ENCODE measurements around the gene ABCG1. TPM values are rescaled to one million over a fixed set of nuclear protein-coding genes. Genes with fewer than 3 reads are reported as not detected.

Gene ABCG1
- polyA plus RNA-seq, 1 donor from 2014 or later, result 14.2 TPM

GRCh38 chr21:42234464-42235241 is 15.7 kb downstream of the ABCG1 start:
- Histone ChIP-seq H3K9ac (ENCODE audit: low read length) (peak overlapping the region; percentile 81), H3F3A (ENCODE audit: insufficient read depth, low read length, poor library complexity, severe bottlenecking) (no peaks in the 10 kb centered on the region), H3K4me2 (ENCODE audit: low read length) (peak overlapping the region; percentile 53), H3K4me3 (ENCODE audit: low read length) (peak overlapping the region; percentile 67), H3K27ac (ENCODE audit: low read length) (peak overlapping the region; percentile 82), H4K20me1 (ENCODE audit: insufficient read depth) (no peaks in the 10 kb centered on the region), H3K9me2 (ENCODE audit: insufficient read depth, low read length) (no peaks in the 10 kb centered on the region), H2AFZ (ENCODE audit: low read depth, low read length) (peak overlapping the region; percentile 27), H3K79me2 (replicated peaks; ENCODE audit: insufficient read depth, low read length) (peaks cover 16% of the 10 kb centered on the region), H3K27me3 (ENCODE audit: insufficient read depth, low read depth, low read length) (no peaks in the 10 kb centered on the region), H3K9me3 (ENCODE audit: low read length) (no peaks in the 10 kb centered on the region), H3K36me3 (ENCODE audit: insufficient read depth, low read length) (no peaks in the 10 kb centered on the region)
- TF ChIP-seq POLR2AphosphoS5 (IDR thresholded peaks at IDR 0.05) (peak; percentile 51), EP300 (conservative IDR thresholded peaks at IDR 0.05; ENCODE audit: poor library complexity, severe bottlenecking) (peak; percentile 86), MXI1 (conservative IDR thresholded peaks at IDR 0.05; ENCODE audit: poor library complexity, severe bottlenecking) (peak; percentile 51), SMC3 (conservative IDR thresholded peaks at IDR 0.05; ENCODE audit: poor library complexity) (peak; percentile 58), EZH2 (IDR thresholded peaks at IDR 0.05; ENCODE audit: borderline replicate concordance, insufficient read depth, low read length, poor library complexity, severe bottlenecking) (no peak), RAD21 (conservative IDR thresholded peaks at IDR 0.05) (peak; percentile 54), TAF1 (IDR thresholded peaks at IDR 0.05; ENCODE audit: low read depth) (no peak)
- TF ChIP-seq, protein P1, sequence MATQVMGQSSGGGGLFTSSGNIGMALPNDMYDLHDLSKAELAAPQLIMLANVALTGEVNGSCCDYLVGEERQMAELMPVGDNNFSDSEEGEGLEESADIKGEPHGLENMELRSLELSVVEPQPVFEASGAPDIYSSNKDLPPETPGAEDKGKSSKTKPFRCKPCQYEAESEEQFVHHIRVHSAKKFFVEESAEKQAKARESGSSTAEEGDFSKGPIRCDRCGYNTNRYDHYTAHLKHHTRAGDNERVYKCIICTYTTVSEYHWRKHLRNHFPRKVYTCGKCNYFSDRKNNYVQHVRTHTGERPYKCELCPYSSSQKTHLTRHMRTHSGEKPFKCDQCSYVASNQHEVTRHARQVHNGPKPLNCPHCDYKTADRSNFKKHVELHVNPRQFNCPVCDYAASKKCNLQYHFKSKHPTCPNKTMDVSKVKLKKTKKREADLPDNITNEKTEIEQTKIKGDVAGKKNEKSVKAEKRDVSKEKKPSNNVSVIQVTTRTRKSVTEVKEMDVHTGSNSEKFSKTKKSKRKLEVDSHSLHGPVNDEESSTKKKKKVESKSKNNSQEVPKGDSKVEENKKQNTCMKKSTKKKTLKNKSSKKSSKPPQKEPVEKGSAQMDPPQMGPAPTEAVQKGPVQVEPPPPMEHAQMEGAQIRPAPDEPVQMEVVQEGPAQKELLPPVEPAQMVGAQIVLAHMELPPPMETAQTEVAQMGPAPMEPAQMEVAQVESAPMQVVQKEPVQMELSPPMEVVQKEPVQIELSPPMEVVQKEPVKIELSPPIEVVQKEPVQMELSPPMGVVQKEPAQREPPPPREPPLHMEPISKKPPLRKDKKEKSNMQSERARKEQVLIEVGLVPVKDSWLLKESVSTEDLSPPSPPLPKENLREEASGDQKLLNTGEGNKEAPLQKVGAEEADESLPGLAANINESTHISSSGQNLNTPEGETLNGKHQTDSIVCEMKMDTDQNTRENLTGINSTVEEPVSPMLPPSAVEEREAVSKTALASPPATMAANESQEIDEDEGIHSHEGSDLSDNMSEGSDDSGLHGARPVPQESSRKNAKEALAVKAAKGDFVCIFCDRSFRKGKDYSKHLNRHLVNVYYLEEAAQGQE (IDR thresholded peaks at IDR 0.05; ENCODE audit: borderline replicate concordance), result peak; percentile 33
- TF ChIP-seq, protein P2, sequence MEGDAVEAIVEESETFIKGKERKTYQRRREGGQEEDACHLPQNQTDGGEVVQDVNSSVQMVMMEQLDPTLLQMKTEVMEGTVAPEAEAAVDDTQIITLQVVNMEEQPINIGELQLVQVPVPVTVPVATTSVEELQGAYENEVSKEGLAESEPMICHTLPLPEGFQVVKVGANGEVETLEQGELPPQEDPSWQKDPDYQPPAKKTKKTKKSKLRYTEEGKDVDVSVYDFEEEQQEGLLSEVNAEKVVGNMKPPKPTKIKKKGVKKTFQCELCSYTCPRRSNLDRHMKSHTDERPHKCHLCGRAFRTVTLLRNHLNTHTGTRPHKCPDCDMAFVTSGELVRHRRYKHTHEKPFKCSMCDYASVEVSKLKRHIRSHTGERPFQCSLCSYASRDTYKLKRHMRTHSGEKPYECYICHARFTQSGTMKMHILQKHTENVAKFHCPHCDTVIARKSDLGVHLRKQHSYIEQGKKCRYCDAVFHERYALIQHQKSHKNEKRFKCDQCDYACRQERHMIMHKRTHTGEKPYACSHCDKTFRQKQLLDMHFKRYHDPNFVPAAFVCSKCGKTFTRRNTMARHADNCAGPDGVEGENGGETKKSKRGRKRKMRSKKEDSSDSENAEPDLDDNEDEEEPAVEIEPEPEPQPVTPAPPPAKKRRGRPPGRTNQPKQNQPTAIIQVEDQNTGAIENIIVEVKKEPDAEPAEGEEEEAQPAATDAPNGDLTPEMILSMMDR (IDR thresholded peaks at IDR 0.05; ENCODE audit: poor library complexity, severe bottlenecking), result peak; percentile 25

- no peaks in the 10 kb centered on the region for H3K36me3 ChIP-seq (ENCODE audit: insufficient read depth, low read length)
- H3K9ac ChIP-seq (ENCODE audit: low read length), result peak overlapping the region; percentile 74
- no peaks in the 10 kb centered on the region for H4K20me1 ChIP-seq (ENCODE audit: insufficient read depth)
- peak overlapping the region; percentile 77 for H3K27ac ChIP-seq (ENCODE audit: low read length)
- no peaks in the 10 kb centered on the region for H3K9me2 ChIP-seq (ENCODE audit: insufficient read depth, low read length)
- H2AFZ ChIP-seq (ENCODE audit: low read depth, low read length), result no peak overlapping the region
- no peaks in the 10 kb centered on the region for H3F3A ChIP-seq (ENCODE audit: insufficient read depth, low read length, poor library complexity, severe bottlenecking)
- no peaks in the 10 kb centered on the region for H3K27me3 ChIP-seq (ENCODE audit: insufficient read depth, low read depth, low read length)
- H3K79me2 ChIP-seq (replicated peaks; ENCODE audit: insufficient read depth, low read length), result peaks cover 16% of the 10 kb centered on the region
- peak overlapping the region; percentile 67 for H3K4me3 ChIP-seq (ENCODE audit: low read length)
- H3K4me2 ChIP-seq (ENCODE audit: low read length), result peak overlapping the region; percentile 48
- no peaks in the 10 kb centered on the region for H3K9me3 ChIP-seq (ENCODE audit: low read length)
- TF ChIP-seq EZH2 (IDR thresholded peaks at IDR 0.05; ENCODE audit: borderline replicate concordance, insufficient read depth, low read length, poor library complexity, severe bottlenecking) (no peak), EP300 (conservative IDR thresholded peaks at IDR 0.05; ENCODE audit: poor library complexity, severe bottlenecking) (no peak), RAD21 (conservative IDR thresholded peaks at IDR 0.05) (no peak), MXI1 (conservative IDR thresholded peaks at IDR 0.05; ENCODE audit: poor library complexity, severe bottlenecking) (no peak), POLR2AphosphoS5 (IDR thresholded peaks at IDR 0.05) (no peak)
- TF ChIP-seq, protein P1 (IDR thresholded peaks at IDR 0.05; ENCODE audit: borderline replicate concordance), result no peak
These were observed 16.7 kb downstream of the ABCG1 start for GRCh38 chr21:42235593-42235992.
